ACHN (cell line): ENCODE measurements around the gene NEK8.
"Not testable (repeated sequence)": the region's sequence is repeated elsewhere in the genome, so short reads cannot be mapped to it uniquely, and the experiment has no call there.

Experiments
- DNase-seq: peaks from one replicate; pipeline ENCODE4 v3.0.0-alpha.2; 2015
- in situ Hi-C: cut with HindIII; loops from 2 replicates; pipeline ENCODE4 v1.10.0; 2017; ENCODE audit warnings: low sequenced_read_pairs, low pct_ligation_motif_present, low pct_unique_long_range_greater_than_20kb

The NEK8 gene

DNA sequence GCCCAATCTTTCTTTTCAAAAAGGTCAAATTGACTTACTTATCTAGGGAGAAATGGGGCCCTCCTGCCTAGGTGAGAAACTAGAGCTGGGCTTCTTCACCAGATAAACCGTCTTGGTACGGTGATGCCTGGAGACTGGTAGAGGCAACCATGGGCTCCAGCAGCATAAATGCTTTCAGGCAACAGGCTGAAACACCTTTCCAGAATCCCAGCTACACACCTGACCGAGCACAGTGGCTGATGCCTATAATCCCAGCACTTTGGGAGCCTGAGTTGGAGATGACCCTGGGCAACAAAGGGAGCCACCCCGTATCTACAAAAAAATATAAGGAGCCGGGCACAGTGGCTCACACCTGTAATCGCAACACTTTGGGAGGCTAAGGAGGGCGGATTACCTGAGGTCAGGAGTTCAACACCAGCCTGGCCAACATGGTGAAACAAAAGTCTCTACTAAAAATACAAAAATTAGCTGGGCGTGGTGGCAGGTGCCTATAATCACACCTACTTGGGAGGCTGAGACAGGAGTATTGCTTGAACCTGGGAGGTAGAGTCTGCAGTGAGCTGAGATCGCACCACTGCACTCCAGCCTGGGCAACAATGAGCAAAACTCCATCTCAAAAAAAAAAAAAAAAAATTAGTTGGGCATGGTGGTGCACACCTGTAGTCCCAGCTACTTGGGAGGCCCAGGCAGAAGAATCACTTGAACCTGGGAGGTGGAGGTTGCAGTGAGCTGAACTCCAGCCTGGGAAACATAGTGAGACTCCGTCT, 23.2 kb downstream of the NEK8 start:
- in situ Hi-C loops: no loop called here
- no peak for DNase-seq

DNA sequence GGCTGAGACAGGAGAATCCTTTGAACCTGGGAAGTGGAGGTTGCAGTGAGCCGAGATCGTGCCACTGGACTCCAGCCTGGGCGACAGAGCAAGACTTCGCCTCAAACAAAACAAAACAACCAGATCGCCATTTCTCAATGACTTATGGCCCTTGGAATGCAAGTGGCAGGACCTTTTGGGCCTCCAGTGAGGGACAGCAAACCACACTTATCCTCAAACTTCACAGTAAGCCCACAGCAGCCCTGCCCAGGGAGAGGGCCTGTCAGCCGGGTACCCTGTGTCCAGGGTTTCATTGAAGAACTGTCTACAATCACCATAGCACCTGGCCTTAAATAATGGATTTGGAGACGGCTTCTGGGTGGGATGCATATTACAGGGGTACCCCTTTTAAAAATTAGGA, 26.9 kb downstream of the NEK8 start:
- DNase-seq: peak; percentile 54
- in situ Hi-C loops: no loop called here

DNA sequence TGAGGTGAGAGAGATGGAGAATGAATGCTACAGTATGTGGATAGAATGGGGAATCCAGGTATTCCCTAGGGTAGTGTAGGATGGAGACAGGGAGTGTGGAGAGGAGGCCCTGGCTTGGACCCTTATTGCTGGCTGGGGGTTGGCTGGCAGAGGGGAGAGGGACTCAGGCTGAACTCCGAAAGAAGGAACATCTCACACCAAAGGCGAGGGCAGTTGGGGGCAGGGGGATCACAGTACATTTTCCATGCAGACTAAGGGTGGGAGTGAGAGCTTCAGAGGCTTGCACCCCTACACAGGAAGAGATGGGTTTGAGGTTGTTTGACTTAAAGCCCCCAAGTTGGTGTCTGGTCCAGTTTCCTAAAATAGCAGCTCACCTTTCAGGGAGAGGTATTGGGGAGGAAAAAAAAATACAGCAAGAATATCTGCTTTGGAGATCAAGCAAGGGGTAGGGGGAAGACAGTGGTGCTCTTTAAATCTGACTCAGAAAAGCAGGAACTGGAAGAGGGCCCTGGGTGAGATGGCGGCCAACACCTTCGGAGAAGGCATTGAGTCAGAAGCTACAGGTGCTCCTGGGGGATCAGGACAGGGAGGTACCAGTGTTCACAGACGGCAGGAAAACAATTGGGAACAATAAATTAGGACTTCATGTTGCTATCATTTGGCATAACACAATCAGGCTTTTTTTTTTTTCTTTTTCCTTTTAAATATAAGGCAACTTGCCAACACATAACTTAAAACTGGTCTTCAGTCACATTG, 27.6 kb downstream of the NEK8 start:
- in situ Hi-C loops: no loop called here
- DNase-seq: no peak

GRCh38 chr17:28758411-28759121, 30.0 kb downstream of the NEK8 start:
- DNase-seq: no peak
- in situ Hi-C loops: no loop called here

DNA sequence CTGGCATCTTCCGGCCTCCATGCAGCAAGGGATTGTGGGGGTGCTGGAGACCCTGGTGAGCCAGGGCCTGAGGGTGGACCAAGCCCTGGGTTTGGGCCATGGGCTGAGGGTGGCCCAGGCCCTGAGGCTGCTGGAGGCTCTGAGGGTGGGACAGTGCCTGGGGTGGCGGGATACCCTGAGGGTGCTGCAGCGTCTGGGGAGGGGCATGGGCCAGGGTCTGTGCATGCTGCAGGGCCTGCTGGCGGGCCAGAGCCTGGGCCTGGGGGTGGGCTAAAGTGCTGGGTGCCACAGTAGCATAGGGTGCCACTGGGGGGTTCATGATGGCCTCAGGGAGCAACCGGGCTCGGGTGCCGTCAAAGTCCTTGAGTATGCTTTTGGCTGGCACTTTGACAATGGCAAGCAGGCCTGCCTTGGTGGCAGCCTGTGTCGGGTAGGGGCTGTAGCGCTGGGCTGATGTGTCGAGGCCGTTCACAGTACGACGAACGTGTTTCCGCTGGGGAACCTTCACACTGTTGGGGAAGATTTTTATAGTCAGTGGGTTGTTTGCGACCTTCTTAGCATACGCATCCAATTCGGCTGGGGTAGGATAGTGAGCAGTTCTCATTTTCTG, 30.8 kb downstream of the NEK8 start:
- in situ Hi-C loops: no loop called here
- DNase-seq: no peak

DNA sequence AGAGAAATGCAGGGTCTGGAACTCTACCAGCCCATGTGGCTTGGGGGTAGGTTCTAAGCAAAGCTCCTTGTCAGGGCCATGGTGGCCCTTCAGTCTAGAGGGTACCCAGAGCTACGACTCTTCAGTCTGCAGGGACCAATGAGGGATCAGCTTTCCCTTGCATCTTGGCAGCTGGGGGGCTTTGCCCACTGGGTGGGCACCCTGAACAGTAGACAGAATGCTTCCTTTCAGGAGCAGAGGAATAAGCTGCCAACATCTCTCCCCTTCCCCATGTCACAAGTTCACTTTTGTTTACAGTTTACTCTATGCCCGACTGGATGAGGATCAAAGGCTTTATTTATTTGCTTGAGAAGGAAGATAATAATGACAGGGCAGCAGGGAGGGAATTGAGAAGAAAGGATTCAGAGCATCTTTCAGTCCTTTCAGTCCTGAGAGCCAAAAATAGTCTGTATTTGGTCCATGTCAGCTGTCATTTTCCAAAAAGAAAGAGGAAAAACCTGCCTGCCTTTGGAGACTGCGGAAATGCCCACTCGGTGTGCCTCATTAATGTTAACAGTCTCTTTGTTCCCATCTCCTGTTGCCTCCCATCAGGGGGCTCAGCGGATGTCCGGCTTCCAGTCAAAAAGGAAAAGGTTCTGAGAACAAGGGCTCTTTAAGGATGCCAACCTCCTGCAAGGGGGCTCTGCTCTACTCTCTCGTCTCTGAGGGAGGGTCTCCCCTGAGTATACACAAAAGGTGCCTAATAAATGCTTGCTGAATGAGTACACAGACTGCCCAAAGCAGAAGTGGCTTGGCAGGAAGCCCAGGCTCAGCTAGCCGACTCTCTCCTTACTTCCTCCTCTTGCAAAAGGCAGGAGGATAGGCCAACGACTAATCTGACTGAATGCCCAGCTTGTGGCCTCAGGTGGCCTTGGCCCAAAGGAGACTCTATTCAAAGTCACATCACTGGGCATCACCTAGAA, 32.3 kb downstream of the NEK8 start:
- in situ Hi-C loops: no loop called here
- no peak for DNase-seq

DNA sequence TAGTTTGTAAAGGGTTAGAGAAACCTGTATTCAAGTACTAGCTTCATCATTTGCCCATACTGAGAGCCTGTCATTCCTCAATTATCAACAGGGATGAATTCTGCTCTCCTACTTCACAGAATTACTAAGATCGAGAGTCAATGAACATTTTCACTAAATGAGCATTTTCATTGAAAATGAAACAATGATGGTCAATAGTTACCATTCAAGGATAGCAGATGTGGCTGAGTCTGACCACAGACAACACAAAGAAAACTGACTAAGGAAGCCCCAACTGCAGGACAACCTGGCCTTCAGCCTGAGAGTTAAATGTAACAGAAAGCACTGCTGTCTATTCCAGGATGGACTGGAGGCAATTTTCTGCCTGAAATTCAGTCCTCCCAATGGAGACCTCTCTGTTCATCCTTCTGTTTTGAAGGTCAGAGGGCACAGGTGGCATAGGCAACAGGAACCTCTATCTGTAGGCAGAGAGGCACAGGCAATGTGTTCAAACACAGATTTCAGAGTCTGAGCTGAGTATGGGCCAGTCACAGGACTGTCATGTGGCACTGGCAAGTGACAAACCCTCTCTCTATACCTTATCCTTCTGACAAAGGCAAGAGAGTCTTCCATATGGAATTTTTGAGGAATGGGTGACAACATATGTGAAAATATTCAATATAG, 34.7 kb downstream of the NEK8 start:
- in situ Hi-C loops: no loop called here
- DNase-seq: no peak

GRCh38 chr17:28763804-28764266, 35.2 kb downstream of the NEK8 start:
- peak; percentile 83 for DNase-seq
- in situ Hi-C loops: no loop called here

- in situ Hi-C loops: no loop called here
- DNase-seq: no peak
Observed at GRCh38 chr17:28765038-28765437, 36.5 kb downstream of the NEK8 start.

DNA sequence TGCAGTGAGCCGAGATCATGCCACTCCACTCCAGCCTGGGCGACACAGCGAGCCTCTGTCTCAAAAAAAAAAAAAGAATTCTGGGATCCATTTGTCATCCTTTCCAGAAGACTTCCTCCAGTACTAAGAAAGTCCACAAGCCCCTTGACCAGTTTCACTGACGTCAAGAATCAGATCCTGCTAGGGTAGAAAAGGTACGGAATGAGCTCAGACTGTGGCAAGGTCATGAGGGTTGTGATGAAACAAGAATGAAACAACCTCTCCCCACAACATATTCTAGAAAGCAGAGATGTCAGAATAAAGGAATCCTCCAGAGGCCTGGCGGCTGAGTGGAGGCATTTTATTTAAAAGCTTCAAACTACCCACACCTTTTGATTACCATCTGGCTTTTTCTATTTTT, 45.1 kb downstream of the NEK8 start:
- DNase-seq: no peak
- in situ Hi-C loops: no loop called here

DNA sequence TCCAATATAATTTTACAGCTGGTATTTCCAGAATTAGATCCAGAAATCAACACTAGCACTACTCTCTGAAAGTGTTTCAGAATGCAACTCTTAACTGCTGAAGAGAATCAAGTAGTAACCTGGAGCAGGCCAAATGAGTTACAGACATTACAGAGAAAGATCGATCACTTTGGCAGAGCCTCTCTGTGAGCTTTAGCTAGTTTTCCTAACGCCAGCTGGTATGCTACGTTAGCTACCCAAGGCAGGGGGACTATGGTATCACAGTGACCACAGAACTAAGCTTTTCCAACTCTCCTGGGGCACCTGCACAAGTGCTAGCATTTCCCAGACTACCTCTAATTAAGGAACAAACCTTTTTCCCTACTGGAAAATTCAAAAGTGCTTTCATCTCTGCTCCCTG, 45.6 kb downstream of the NEK8 start:
- DNase-seq: no peak
- in situ Hi-C loops: no loop called here

GRCh38 chr17:28777178-28777577, 48.6 kb downstream of the NEK8 start:
- in situ Hi-C loops: no loop called here
- no peak for DNase-seq

GRCh38 chr17:28779601-28780000, 51.0 kb downstream of the NEK8 start:
- in situ Hi-C loops, DNase-seq: not testable (repeated sequence)

- no peak for DNase-seq
- in situ Hi-C loops: no loop called here
Observed at GRCh38 chr17:28783161-28783560, 54.6 kb downstream of the NEK8 start.

DNA sequence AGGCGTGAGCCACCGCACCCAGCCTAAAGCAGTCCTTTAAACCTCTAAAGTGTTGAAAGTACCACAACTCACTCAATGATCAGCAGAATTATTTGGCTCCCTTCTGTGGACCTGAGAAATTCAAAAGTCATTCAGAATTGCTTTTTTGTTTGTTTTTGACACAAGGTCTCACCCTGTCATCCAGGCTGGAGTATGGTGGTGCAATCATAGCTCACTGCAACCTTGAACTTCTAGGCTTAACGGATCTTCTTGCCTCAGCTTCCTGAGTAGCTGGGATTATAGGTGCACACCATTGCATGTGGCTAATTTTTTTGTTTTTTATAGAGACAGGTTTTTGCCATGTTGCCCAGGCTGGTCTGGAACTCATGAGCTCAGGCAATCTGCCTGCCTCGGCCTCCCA, 59.5 kb downstream of the NEK8 start:
- no peak for DNase-seq
- in situ Hi-C loops: no loop called here
